H1 (cell line): ENCODE measurements around the gene ABCC9. TPM values are rescaled to one million over a fixed set of nuclear protein-coding genes. Genes with fewer than 3 reads are reported as not detected.

ENCODE experiments used
- CTCF ChIA-PET: fragments of 300-600 bp; sonication (Branson Sonifier 250); formaldehyde crosslinking; loops from one replicate; lab custom pipeline; 2021; ENCODE audit not compliant: partially characterized antibody; lab: Charles Lee
- POLR2A ChIA-PET: fragments of 300-600 bp; sonication (Branson Sonifier 250); formaldehyde crosslinking; loops from one replicate; lab custom pipeline; 2021; ENCODE audit warnings: inconsistent platforms; ENCODE audit not compliant: partially characterized antibody; lab: Charles Lee
- DNase-seq, 2 experiments: peaks; one replicate each; pipeline versions ENCODE4 v3.0.0 to v3.0.0-alpha.2; 2010 to 2022; ENCODE audit warnings: low spot score in 2 of 2, low read depth in 1 of 2, mixed read lengths in 1 of 2
- FAIRE-seq: peaks from 2 replicates; lab custom pipeline; 2011; peaks lifted over from hg19 to GRCh38; lab: Jason Lieb, UNC
- H2AFZ ChIP-seq: 2 replicates; pipeline ENCODE4 v1.8.1; 2012; ENCODE audit warnings: low read length, inconsistent platforms
- H2AK5ac ChIP-seq: 2 replicates; pipeline ENCODE4 v1.6.1; 2013; ENCODE audit warnings: low read depth, low read length
- H2BK120ac ChIP-seq: replicated peaks from 2 replicates; pipeline ENCODE3; 2013; ENCODE audit warnings: low read depth, low read length, inconsistent platforms
- H2BK12ac ChIP-seq: 2 replicates; pipeline ENCODE4 v1.6.1; 2013; ENCODE audit warnings: low read depth, low read length
- H2BK15ac ChIP-seq: 2 replicates; pipeline ENCODE4 v1.6.1; 2013; ENCODE audit warnings: low read length
- H2BK20ac ChIP-seq: 2 replicates; pipeline ENCODE4 v1.6.1; 2013; ENCODE audit warnings: low read length
- H2BK5ac ChIP-seq: 2 replicates; pipeline ENCODE4 v1.6.1; 2013; ENCODE audit warnings: low read depth, low read length
- H3K14ac ChIP-seq: 2 replicates; pipeline ENCODE4 v1.6.1; 2013; ENCODE audit warnings: inconsistent platforms; ENCODE audit not compliant: insufficient read length
- H3K18ac ChIP-seq: 2 replicates; pipeline ENCODE4 v1.6.1; 2013; ENCODE audit warnings: low read length; ENCODE audit errors: extremely low read depth
- H3K23ac ChIP-seq: 2 replicates; pipeline ENCODE4 v1.6.1; 2013; ENCODE audit warnings: inconsistent platforms; ENCODE audit not compliant: insufficient read length
- H3K23me2 ChIP-seq: 2 replicates; pipeline ENCODE4 v1.6.1; 2013; ENCODE audit warnings: low read depth, low read length
- H3K27ac ChIP-seq: 2 replicates; pipeline ENCODE4 v1.6.1; 2011; ENCODE audit warnings: low read depth, low read length, inconsistent platforms
- H3K27me3 ChIP-seq, 4 experiments: replicated peaks in 1 of 4; 1 replicate in 1 of 4; 2 replicates in 3 of 4; pipeline versions ENCODE4 v1.6.1 to v1.8.1; 2011 to 2013; ENCODE audit warnings: low read length in 3 of 4, mild to moderate bottlenecking in 3 of 4, inconsistent platforms in 2 of 4, mixed read lengths in 2 of 4, moderate library complexity in 1 of 4; ENCODE audit not compliant: control insufficient read depth in 3 of 4, insufficient read depth in 3 of 4; ENCODE audit errors: extremely low read depth in 1 of 4
- H3K36me3 ChIP-seq, 4 experiments: 2 replicates each; pipeline versions ENCODE4 v1.6.1 to v1.8.1; 2011 to 2013; ENCODE audit warnings: mild to moderate bottlenecking in 4 of 4, low read length in 3 of 4, moderate library complexity in 2 of 4, control low read depth in 1 of 4, inconsistent platforms in 1 of 4; ENCODE audit not compliant: insufficient read depth in 4 of 4, control insufficient read depth in 2 of 4
- H3K4ac ChIP-seq: replicated peaks from 2 replicates; pipeline ENCODE3; 2013; ENCODE audit warnings: low read length, low read depth, mixed read lengths, inconsistent platforms; ENCODE audit not compliant: insufficient read length
- H3K4me1 ChIP-seq, 4 experiments: replicated peaks in 1 of 4; 1 replicate in 1 of 4; 2 replicates in 3 of 4; pipeline versions ENCODE4 v1.6.1 to v1.8.1; 2011 to 2013; ENCODE audit warnings: low read length in 3 of 4, inconsistent platforms in 2 of 4, mixed read lengths in 1 of 4; ENCODE audit not compliant: insufficient read depth in 4 of 4, control insufficient read depth in 3 of 4
- H3K4me2 ChIP-seq, 2 experiments: 2 replicates each; pipeline versions ENCODE4 v1.6.1 to v1.8.1; 2011 to 2013; ENCODE audit warnings: low read depth in 2 of 2, low read length in 2 of 2, control low read depth in 1 of 2, inconsistent platforms in 1 of 2, mild to moderate bottlenecking in 1 of 2; ENCODE audit not compliant: insufficient read depth in 1 of 2
- H3K4me3 ChIP-seq, 4 experiments: fragments of 200-600, 300-600 bp in 1 of 4; sonication (generic), shearing (Covaris generic), sonication (Bioruptor Twin) in 1 of 4; 2 replicates each; pipeline versions ENCODE4 v1.5.1 to v1.8.1; 2011 to 2016; ENCODE audit warnings: low read length in 4 of 4, low read depth in 3 of 4, control low read depth in 2 of 4, inconsistent platforms in 2 of 4, mild to moderate bottlenecking in 2 of 4, mixed read lengths in 1 of 4, moderate library complexity in 1 of 4; ENCODE audit not compliant: insufficient read depth in 2 of 4; ENCODE audit errors: extremely low read depth in 1 of 4
- H3K56ac ChIP-seq: replicated peaks from 2 replicates; pipeline ENCODE3; 2013; ENCODE audit warnings: low read depth, mild to moderate bottlenecking, mixed read lengths, low read length, inconsistent platforms; ENCODE audit not compliant: insufficient read length
- H3K79me1 ChIP-seq: 2 replicates; pipeline ENCODE4 v1.6.1; 2013; ENCODE audit warnings: low read depth, low read length, control low read depth
- H3K79me2 ChIP-seq, 2 experiments: 2 replicates each; pipeline versions ENCODE4 v1.6.1 to v1.8.1; 2012 to 2013; ENCODE audit warnings: low read length in 2 of 2, mild to moderate bottlenecking in 2 of 2, inconsistent platforms in 1 of 2; ENCODE audit not compliant: insufficient read depth in 2 of 2, control insufficient read depth in 1 of 2
- H3K9ac ChIP-seq, 4 experiments: replicated peaks in 1 of 4; 1 replicate in 1 of 4; 2 replicates in 3 of 4; pipeline versions ENCODE4 v1.6.1 to v1.8.1; 2011 to 2013; ENCODE audit warnings: low read depth in 3 of 4, low read length in 3 of 4, control low read depth in 2 of 4, mild to moderate bottlenecking in 2 of 4, moderate library complexity in 2 of 4, inconsistent platforms in 1 of 4; ENCODE audit errors: extremely low read depth in 1 of 4
- H3K9me3 ChIP-seq, 2 experiments: 2 replicates each; pipeline versions ENCODE4 v1.6.1 to v1.8.1; 2012 to 2013; ENCODE audit warnings: mild to moderate bottlenecking in 2 of 2, moderate library complexity in 2 of 2, control low read depth in 1 of 2, inconsistent platforms in 1 of 2, low read depth in 1 of 2, low read length in 1 of 2, mixed read lengths in 1 of 2; ENCODE audit not compliant: insufficient read depth in 2 of 2
- H4K20me1 ChIP-seq, 2 experiments: replicated peaks in 1 of 2; 2 replicates each; pipeline versions ENCODE3 to v1.8.1; 2011 to 2013; ENCODE audit warnings: inconsistent platforms in 2 of 2, low read length in 2 of 2, mild to moderate bottlenecking in 1 of 2; ENCODE audit not compliant: insufficient read depth in 2 of 2, control insufficient read depth in 1 of 2
- H4K5ac ChIP-seq: 2 replicates; pipeline ENCODE4 v1.6.1; 2013; ENCODE audit warnings: low read length, low read depth, mixed read lengths, inconsistent platforms; ENCODE audit not compliant: insufficient read length
- H4K8ac ChIP-seq: 2 replicates; pipeline ENCODE4 v1.8.0; 2013; ENCODE audit warnings: mild to moderate bottlenecking, moderate library complexity, low read length, inconsistent platforms; ENCODE audit not compliant: insufficient read depth; ENCODE audit errors: extremely low read depth
- H4K91ac ChIP-seq: replicated peaks from 2 replicates; pipeline ENCODE3; 2013; ENCODE audit warnings: low read length, mixed read lengths, inconsistent platforms; ENCODE audit not compliant: insufficient read length
- NANOG ChIP-seq: IDR thresholded peaks from 2 replicates; pipeline ENCODE4 v1.6.1; 2011; ENCODE audit warnings: low read length, low read depth, mild to moderate bottlenecking, inconsistent platforms; ENCODE audit not compliant: insufficient read depth, poor library complexity, severe bottlenecking
- POU5F1 ChIP-seq: IDR thresholded peaks from 2 replicates; pipeline ENCODE4 v1.6.1; 2011; ENCODE audit warnings: low read depth, mild to moderate bottlenecking, low read length, moderate library complexity
- SUZ12 ChIP-seq: fragments of 200-600 bp; sonication (generic); IDR thresholded peaks from 2 replicates; pipeline ENCODE4 v1.6.1; 2012; ENCODE audit warnings: mild to moderate bottlenecking, inconsistent platforms, low read length, moderate library complexity, mixed read lengths
- TAF1 ChIP-seq: IDR thresholded peaks from 2 replicates; pipeline ENCODE4 v1.6.1; 2011; ENCODE audit warnings: mild to moderate bottlenecking, low read depth, low read length
- WGBS, 2 experiments: shearing (Covaris generic) in 1 of 2; methylation state at CpG; one replicate each; pipeline versions ENCODE4 v1.1.6 to v1.1.7; 2013 to 2015; ENCODE audit warnings: low lambda C conversion rate in 2 of 2, mixed read lengths in 2 of 2, inconsistent platforms in 1 of 2, low coverage in 1 of 2, missing lambda C conversion rate in 1 of 2; ENCODE audit not compliant: insufficient replicate concordance in 2 of 2, insufficient coverage in 1 of 2, insufficient read length in 1 of 2; ENCODE audit errors: extremely low coverage in 1 of 2, missing lambda C conversion rate in 1 of 2; 5-methylcytosine and 5-hydroxymethylcytosine counted together
- polyA plus RNA-seq, 7 experiments: library from polyadenylated mRNA; depleted of rRNA in 3 of 7; stranded (reverse) in 5 of 7; unstranded in 2 of 7; fragments of >200 nt in 5 of 7; fragments of 200-250 nt in 2 of 7; gene quantifications; 1 replicate in 5 of 7; 2 replicates in 1 of 7; 4 replicates in 1 of 7; pipeline versions ENCODE4 v1.2.1 to v1.2.3, GENCODE V29; 2011 to 2013; ENCODE audit warnings: missing spikeins in 2 of 7, mixed read lengths in 2 of 7
- total RNA-seq: library from RNA; stranded (reverse); fragmentation: NEBNext Ultra II Directional; extraction: Animal tissue kit (Norgen Biotek cat#: 25700); gene quantifications from 2 replicates; pipeline ENCODE4 v1.2.1, GENCODE V29; 2021

ABCC9 gene
- total and polyA plus RNA-seq, 2 of the 8 experiments (the other 6 are each of a cell fraction or from before 2014, with no cell fraction given): under 0.01 TPM; not detected in 1

DNA sequence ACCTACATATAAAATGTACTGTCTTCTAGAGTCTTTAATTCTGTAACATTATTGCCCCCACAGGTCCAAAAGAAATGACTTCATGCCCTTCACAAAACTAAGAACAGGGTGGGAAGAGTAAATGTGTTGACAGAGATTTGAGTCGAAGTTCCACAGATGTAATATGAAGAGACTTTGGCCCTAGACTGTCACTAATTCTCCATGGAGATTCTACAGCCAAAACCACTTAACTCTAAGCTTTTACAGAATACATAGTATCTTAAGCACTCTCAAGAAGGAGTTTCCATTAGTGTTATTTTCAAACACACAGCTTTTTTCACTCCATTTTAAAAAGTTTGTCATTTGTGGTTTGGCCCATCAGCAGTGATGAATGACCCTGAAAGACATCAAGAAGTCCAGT lies 56.3 kb downstream of the ABCC9 start:
- Histone ChIP-seq H4K91ac (no peak overlapping the region), H3K4me3 (no peak overlapping the region), H2BK12ac (no peak overlapping the region), H2BK120ac (no peak overlapping the region), H4K20me1 (no peaks in the 10 kb centered on the region), H2AFZ (no peak overlapping the region), H4K8ac (no peak overlapping the region), H2BK20ac (no peak overlapping the region), H3K79me2 (no peaks in the 10 kb centered on the region), H3K9ac (no peak overlapping the region), H3K27ac (no peak overlapping the region), H2BK15ac (no peak overlapping the region), H3K9me3 (no peaks in the 10 kb centered on the region), H3K18ac (no peak overlapping the region), H3K4me1 (no peaks in the 10 kb centered on the region), H3K27me3 (no peaks in the 10 kb centered on the region), H3K23ac (no peak overlapping the region), H3K4ac (no peak overlapping the region), H3K79me1 (no peaks in the 10 kb centered on the region), H4K5ac (no peak overlapping the region), H3K36me3 (no peaks in the 10 kb centered on the region), H2BK5ac (no peak overlapping the region), H3K4me2 (no peak overlapping the region), H3K23me2 (no peaks in the 10 kb centered on the region), H2AK5ac (no peak overlapping the region), H3K14ac (no peak overlapping the region), H3K56ac (no peak overlapping the region)
- no peak for TF ChIP-seq TAF1
- TF ChIP-seq SUZ12: no peak
- no peak for TF ChIP-seq POU5F1
- no peak for TF ChIP-seq NANOG
- CTCF ChIA-PET: no interaction called here
- WGBS, 2 experiments: 100% methylated on average over 1 of the region's 1 CpG; no CpG with 5 or more reads in 1 of the 2 experiments
- POLR2A ChIA-PET: no interaction called here
- FAIRE-seq (no peak), DNase-seq (no peak)
